Measurements from ENCODE around the gene SOX6. TPM values are rescaled to one million over a fixed set of nuclear protein-coding genes. Genes with fewer than 3 reads are reported as not detected.
"Not testable (repeated sequence)": the region's sequence is repeated elsewhere in the genome, so short reads cannot be mapped to it uniquely, and the experiment has no call there.

SOX6 gene
- total RNA-seq, 1 donor from 2014 or later, result not detected

GRCh38 chr11:16049611-16050010, 306.7 kb downstream of the SOX6 start:
- intact Hi-C loops (cut with micrococcal nuclease), result no loop called here

DNA sequence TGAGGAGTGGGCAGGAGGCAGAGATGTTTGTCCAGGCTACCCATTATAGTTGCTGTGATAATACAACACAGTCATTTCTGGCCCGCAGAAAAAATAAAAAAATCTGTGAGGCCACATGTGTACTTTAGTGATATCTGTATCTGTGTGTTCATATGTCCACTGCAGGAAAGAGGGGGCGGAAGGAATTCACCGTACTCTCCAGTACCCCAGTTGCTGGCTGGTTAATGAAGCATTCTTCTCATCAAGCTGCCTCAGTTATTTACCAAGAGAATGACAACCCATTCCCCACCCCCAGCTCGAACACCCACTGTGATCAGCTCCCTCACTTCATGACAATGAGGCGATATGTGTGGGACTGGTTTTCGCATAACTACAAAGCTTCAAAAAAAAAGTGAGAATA, 309.3 kb downstream of the SOX6 start:
- intact Hi-C loops (cut with micrococcal nuclease), result no loop called here

DNA sequence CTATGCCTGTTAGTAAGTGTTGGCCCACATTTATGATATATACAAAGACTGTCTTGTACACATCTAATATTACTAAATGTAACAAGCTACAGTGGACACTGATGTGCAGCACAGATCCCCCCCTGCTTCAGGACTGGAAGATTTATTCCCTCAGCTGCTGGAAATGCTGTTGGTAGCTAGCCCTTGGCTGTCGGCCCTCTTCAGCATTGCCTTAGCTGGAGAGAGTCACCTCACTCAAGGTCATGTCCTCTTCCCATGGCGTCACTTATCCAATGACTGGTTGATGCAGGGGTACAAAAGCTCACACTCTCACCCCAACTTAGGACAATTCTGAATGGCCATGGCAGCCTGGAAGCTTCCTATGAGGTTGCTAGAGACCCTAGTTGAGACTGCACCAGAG, 312.7 kb downstream of the SOX6 start:
- intact Hi-C loops (cut with micrococcal nuclease), result no loop called here

DNA sequence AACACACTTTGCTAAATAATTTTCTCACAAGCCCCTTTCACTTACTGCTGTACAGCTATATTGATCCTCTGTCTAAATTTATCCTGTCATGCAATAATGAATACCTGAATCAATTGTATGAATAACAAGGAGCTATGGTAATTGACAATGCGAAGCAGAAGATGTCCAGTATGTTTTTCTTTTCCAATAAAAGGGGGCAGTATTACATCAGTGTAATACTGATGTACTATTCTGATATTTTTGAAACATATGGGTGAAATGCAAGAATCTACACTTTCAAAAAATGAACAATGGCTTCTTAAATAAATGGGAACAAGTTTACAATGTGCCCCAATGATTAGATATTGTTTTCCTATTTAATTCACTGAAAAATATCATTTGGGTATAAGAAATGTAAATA, 315.1 kb downstream of the SOX6 start:
- intact Hi-C loops (cut with micrococcal nuclease), result no loop called here

DNA sequence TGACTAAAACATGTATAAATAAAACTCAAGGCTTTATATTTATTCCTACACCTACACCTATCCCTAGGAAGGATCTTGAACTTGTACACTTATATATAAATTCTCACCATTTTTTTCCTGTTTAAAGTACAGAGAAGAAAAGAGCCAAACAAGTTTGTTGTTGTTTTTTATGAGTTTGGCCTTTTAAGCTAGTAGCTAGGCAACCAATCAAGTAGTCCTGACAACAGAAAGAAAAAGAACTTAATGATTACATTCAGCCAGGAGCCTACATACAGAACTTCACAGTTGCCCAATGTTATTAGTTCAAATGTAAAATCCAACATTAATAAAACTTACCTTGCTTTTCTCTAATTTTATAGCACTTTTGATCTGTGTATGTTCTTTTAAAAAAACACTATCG, 316.2 kb downstream of the SOX6 start:
- intact Hi-C loops (cut with micrococcal nuclease), result no loop called here

DNA sequence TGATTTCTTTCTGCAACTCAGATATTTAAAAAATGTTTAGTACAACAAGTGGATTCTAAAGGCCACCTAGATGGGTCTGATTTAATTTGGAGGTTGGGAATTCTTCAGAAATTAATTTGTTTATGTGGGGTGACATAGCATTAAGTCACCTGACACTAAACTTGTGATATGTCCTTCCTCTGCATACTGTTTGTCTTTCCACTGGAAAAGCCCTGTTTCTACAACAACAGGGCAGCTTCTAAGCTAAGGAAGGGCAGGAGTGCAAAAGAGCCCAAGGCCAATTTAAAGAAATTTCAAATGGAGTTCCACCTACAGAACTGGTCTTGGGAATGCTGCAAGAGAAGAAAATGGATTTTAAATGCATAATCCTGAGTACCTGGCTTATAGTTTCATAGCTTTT, 319.2 kb downstream of the SOX6 start:
- intact Hi-C loops (cut with micrococcal nuclease), result no loop called here

- intact Hi-C loops (cut with micrococcal nuclease), result no loop called here
Observed at GRCh38 chr11:16036218-16036617, 320.1 kb downstream of the SOX6 start.

DNA sequence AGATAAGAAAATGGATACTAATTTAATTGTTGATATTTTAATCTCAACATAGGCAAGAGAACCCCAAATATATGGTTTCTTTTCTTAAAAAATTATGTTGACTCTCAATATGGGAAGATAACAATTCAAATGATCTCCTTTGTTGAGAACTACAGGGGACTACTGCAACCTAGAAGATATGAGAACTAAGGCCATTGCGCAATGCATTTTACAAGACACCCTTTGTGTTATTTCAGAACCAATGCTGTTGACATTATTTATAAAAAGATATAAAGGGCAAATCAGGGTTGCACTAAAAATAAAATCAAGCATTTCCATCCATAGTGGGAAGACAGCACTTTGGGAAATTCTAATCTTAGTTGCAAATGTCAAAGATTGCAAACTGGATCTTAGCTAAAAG, 322.3 kb downstream of the SOX6 start:
- intact Hi-C loops (cut with micrococcal nuclease), result loop anchor here (2.0 kb wide), 1 partner anchor 33 kb away; no protein-coding TSS in a partner anchor

- intact Hi-C loops (cut with micrococcal nuclease), result no loop called here
Observed at GRCh38 chr11:16032974-16033373, 323.4 kb downstream of the SOX6 start.

DNA sequence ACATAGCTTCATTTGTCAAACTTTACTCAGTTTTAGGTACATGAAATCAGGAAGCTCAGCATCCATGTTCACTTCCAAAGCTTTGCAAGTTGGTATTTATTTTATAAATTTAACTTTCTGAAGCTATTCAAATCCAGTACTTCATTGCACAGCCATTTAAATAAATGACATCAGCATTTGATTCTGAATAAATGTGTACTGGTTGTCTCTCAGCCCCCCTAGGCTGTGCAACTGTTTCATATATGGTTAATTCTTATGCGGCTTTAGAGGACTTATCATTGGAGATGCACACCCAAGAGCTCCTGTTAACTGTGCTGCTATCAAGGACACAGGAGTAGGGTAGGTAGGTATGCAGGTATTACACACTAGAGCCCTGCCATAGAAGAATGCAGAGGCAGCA, 325.1 kb downstream of the SOX6 start:
- intact Hi-C loops (cut with micrococcal nuclease), result no loop called here

GRCh38 chr11:16030664-16031063, 325.7 kb downstream of the SOX6 start:
- intact Hi-C loops (cut with micrococcal nuclease), result no loop called here

GRCh38 chr11:16029151-16029550, 327.2 kb downstream of the SOX6 start:
- intact Hi-C loops (cut with micrococcal nuclease), result not testable (repeated sequence)

DNA sequence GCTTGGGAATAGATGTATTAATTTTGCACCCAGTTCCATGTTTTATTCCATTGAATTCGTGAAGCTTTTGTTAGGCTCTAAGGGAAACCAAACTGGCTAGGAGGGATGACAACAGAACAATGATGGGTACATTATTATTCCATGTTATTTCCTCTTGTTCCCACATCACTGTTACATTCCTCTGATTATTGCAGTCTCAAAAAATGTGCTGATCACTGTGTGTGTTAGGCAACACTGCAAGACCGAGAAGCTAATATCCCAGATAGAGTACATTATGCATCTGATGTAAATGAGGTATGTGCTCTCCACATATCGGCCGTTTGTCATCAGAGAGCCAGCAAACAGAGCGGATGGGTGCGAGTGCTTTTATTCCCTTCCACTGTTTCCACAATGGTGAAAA, 327.9 kb downstream of the SOX6 start:
- intact Hi-C loops (cut with micrococcal nuclease), result no loop called here

DNA sequence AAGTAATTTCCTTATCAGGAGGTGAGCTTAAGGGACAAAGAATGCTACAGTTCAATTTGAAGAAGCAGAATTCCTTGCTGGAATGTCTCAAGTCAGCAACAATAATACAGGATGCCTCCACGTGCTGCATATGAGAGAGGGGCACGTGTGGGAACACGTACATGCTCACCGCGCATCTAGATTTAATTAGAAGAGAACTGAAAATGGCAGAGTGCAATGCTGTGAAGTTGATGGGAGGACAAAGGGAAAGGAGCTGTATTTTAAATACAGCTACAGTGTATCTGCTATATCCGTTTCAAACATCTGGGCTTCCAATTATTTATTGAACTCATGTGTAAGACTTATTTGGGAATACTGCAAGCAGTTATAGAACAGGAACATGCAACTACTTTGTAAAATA, 328.7 kb downstream of the SOX6 start:
- intact Hi-C loops (cut with micrococcal nuclease), result no loop called here

- intact Hi-C loops (cut with micrococcal nuclease), result no loop called here
Observed at GRCh38 chr11:16026849-16027248, 329.5 kb downstream of the SOX6 start.

- intact Hi-C loops (cut with micrococcal nuclease), result no loop called here
Observed at GRCh38 chr11:16018931-16019330, 337.4 kb downstream of the SOX6 start.

DNA sequence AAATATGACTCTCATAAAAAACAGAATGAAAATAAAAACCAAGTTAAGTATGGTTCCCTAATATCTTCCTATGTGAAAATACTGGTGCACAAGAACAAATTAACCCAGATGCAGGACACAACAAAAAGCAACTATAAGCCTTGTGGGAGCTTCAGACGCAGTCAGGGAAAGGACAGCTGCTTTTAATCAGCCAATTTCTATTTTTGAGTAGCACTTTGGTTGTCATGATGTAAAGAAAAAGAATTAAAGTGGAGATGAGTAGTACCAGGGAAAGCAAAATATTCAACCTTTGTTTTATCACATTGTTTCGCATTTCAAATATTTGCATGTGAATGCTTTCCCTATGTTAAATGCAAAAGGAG, 339.9 kb downstream of the SOX6 start:
- intact Hi-C loops (cut with micrococcal nuclease), result no loop called here

DNA sequence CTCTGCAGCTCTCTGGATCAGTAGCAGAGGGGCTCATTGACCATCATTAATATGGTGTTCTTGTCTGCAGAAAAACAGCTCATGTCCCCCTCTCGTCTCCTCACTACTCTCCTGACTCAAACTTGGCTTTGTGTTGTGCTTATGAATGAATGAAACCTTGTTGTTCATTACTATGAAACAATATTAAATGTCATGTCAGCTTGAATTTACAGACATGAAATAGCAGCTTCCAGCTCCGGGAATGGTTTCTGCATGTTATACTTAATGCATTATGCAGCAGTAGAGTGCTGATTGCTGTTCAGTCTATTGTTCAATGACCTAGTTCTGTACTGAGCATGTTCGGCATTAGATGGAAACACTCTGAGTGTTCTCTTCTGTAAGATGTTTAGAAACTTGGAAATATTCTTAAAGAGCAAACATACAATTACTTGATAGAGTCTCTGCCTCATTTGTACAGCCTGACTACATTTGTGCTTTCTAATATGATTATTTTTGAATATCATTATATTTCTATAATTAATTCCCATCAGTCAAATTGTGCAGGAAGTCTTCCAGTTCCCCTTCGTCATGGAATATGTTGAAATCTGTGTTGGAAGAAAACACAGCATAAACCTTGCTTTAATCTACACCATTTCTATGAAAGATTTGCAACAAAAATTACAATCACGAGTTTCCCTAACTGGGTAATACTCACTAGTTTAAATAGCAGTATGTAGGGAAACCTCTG, 340.4 kb downstream of the SOX6 start:
- intact Hi-C loops (cut with micrococcal nuclease), result no loop called here

GRCh38 chr11:16013649-16014275, 342.6 kb downstream of the SOX6 start:
- intact Hi-C loops (cut with micrococcal nuclease), result loop anchor here (5.0 kb wide), 1 partner anchor 166 kb away; no protein-coding TSS in a partner anchor

DNA sequence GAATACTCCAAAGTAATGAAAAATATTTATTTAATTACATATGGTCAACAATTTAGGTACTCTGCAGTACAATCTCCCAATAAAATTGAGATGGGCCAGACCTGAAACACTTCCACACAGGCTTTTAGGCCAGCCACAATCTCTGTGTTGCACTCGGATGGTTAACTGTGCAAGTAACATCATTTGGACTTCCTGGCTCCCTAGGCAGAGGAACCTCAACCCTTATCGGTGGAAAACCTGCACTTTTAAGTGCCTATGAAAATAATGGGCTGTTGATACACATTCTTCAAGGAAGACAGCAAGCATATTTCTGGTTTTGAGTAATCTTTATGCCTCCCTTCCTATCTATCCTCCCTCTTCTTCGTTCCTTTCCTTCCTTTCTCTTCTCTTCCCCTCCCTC, 343.1 kb downstream of the SOX6 start:
- intact Hi-C loops (cut with micrococcal nuclease), result loop anchor here (5.0 kb wide), 1 partner anchor 166 kb away; no protein-coding TSS in a partner anchor

GRCh38 chr11:16012125-16012751, 344.1 kb downstream of the SOX6 start:
- intact Hi-C loops (cut with micrococcal nuclease), result loop anchor here (5.0 kb wide), 1 partner anchor 165 kb away; no protein-coding TSS in a partner anchor

- intact Hi-C loops (cut with micrococcal nuclease), result loop anchor here (5.0 kb wide), 1 partner anchor 164 kb away; no protein-coding TSS in a partner anchor
Observed at GRCh38 chr11:16011396-16011795, 344.9 kb downstream of the SOX6 start.

Measured in T-helper 2 cell treated with Interferon-gamma antibody and Interleukin-4, amounts not matched to agents 100 ng/mL and 5 ng/mL, for 36 hours (primary cell).